ENCODE measurements around the gene ACOT12. TPM values are rescaled to one million over a fixed set of nuclear protein-coding genes. Genes with fewer than 3 reads are reported as not detected.

The ACOT12 gene
- total and polyA plus RNA-seq, 2 donors (not counting 3 experiments of a cell fraction or from before 2014, with no cell fraction given): not detected

DNA sequence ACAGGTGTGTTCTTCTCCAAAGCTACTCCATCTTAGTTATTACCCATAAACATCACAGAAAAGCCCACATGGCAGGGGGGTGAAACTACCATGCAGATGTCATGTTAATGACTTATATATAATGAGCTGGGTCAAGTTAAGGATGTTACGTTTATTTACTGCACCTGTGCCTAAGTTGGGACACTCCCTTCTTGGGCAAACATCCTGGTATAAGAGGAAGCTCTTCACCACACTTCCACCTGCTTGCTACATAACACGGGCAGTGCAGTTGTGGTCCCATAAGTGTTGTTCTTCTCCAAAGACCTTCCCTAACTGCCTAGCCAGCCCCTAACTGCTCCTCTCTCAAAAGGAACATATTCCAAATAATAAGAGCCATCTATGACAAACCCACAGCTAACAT lies 101.8 kb downstream of the ACOT12 start:
- POLR2A ChIA-PET: no interaction called here
- Histone ChIP-seq H4K20me1 (replicated peaks; ENCODE audit: control insufficient read depth, extremely low read depth, insufficient read depth, low read length) (no peaks in the 10 kb centered on the region), H3K36me3 (ENCODE audit: control insufficient read depth in 2 of 2, extremely low read depth in 1 of 2, insufficient read depth in 2 of 2, low read length in 2 of 2) (no peaks in the 10 kb centered on the region), H3K4me3 (replicated peaks in 1 of 3; ENCODE audit: insufficient read depth in 1 of 3, low read depth in 1 of 3, low read length in 3 of 3) (no peak overlapping the region), H2AFZ (ENCODE audit: low read depth, low read length) (no peak overlapping the region), H3K4me2 (ENCODE audit: insufficient read depth, low read length) (no peak overlapping the region), H3K79me2 (ENCODE audit: control insufficient read depth, insufficient read depth, low read length) (peaks cover 12% of the 10 kb centered on the region), H3K27me3 (ENCODE audit: control insufficient read depth in 2 of 2, insufficient read depth in 2 of 2, low read length in 2 of 2) (no peaks in the 10 kb centered on the region), H3K9ac (replicated peaks; ENCODE audit: extremely low read depth, insufficient read depth, low read length) (no peak overlapping the region), H3K27ac (ENCODE audit: insufficient read depth, low read depth, low read length) (no peak overlapping the region), H3K9me1 (replicated peaks; ENCODE audit: control insufficient read depth, extremely low read depth, insufficient read depth, low read length) (no peaks in the 10 kb centered on the region), H3K9me3 (replicated peaks; ENCODE audit: control insufficient read depth, insufficient read depth, low read length) (no peaks in the 10 kb centered on the region), H3K4me1 (ENCODE audit: control insufficient read depth, extremely low read depth, insufficient read depth, low read length) (no peaks in the 10 kb centered on the region)
- no peak for DNase-seq (ENCODE audit: low read depth, low spot score)
- TF ChIP-seq MYC (IDR thresholded peaks at IDR 0.05; ENCODE audit: low read depth, low read length) (no peak), POLR2AphosphoS5 (IDR thresholded peaks at IDR 0.05; ENCODE audit: insufficient read depth, low read depth, low read length) (no peak), JUN (IDR thresholded peaks at IDR 0.05; ENCODE audit: borderline replicate concordance, insufficient read depth, insufficient read length, low read depth) (no peak), FOS (IDR thresholded peaks at IDR 0.05; ENCODE audit: borderline replicate concordance, insufficient read depth, low read length) (no peak)
- TF ChIP-seq, protein P1, sequence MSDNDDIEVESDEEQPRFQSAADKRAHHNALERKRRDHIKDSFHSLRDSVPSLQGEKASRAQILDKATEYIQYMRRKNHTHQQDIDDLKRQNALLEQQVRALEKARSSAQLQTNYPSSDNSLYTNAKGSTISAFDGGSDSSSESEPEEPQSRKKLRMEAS (IDR thresholded peaks at IDR 0.05; ENCODE audit: insufficient read depth, insufficient read length): no peak
- intact Hi-C loops (cut with micrococcal nuclease) (no loop called here), dilution Hi-C loops (cut with MboI; ENCODE audit: extremely low pct_ligation_motif_present, low sequenced_read_pairs) (no loop called here)
- no peak for FAIRE-seq
- BruUV-seq (replicated peaks): no TSS peak
- CTCF ChIA-PET: no interaction called here

GRCh38 chr5:81290146-81290545 lies 103.8 kb downstream of the ACOT12 start:
- peaks cover 12% of the 10 kb centered on the region for H3K79me2 ChIP-seq (ENCODE audit: control insufficient read depth, insufficient read depth, low read length)
- no peak overlapping the region for H3K4me2 ChIP-seq (ENCODE audit: insufficient read depth, low read length)
- H3K27ac ChIP-seq (ENCODE audit: insufficient read depth, low read depth, low read length): no peak overlapping the region
- H3K4me1 ChIP-seq (ENCODE audit: control insufficient read depth, extremely low read depth, insufficient read depth, low read length): no peaks in the 10 kb centered on the region
- intact Hi-C loops (cut with micrococcal nuclease): no loop called here
- no peaks in the 10 kb centered on the region for H4K20me1 ChIP-seq (replicated peaks; ENCODE audit: control insufficient read depth, extremely low read depth, insufficient read depth, low read length)
- H3K9me3 ChIP-seq (replicated peaks; ENCODE audit: control insufficient read depth, insufficient read depth, low read length): no peaks in the 10 kb centered on the region
- POLR2A ChIA-PET: no interaction called here
- no peaks in the 10 kb centered on the region for H3K27me3 ChIP-seq (ENCODE audit: control insufficient read depth in 2 of 2, insufficient read depth in 2 of 2, low read length in 2 of 2)
- no peaks in the 10 kb centered on the region for H3K36me3 ChIP-seq (ENCODE audit: control insufficient read depth in 2 of 2, extremely low read depth in 1 of 2, insufficient read depth in 2 of 2, low read length in 2 of 2)
- CTCF ChIA-PET: no interaction called here
- H3K4me3 ChIP-seq (replicated peaks in 1 of 3; ENCODE audit: insufficient read depth in 1 of 3, low read depth in 1 of 3, low read length in 3 of 3): no peak overlapping the region
- dilution Hi-C loops (cut with MboI; ENCODE audit: extremely low pct_ligation_motif_present, low sequenced_read_pairs): no loop called here
- FAIRE-seq: no peak
- DNase-seq (ENCODE audit: low read depth, low spot score): no peak
- no peaks in the 10 kb centered on the region for H3K9me1 ChIP-seq (replicated peaks; ENCODE audit: control insufficient read depth, extremely low read depth, insufficient read depth, low read length)
- no TSS peak for BruUV-seq (replicated peaks)
- TF ChIP-seq POLR2AphosphoS5 (IDR thresholded peaks at IDR 0.05; ENCODE audit: insufficient read depth, low read depth, low read length) (no peak), EZH2 (IDR thresholded peaks at IDR 0.05; ENCODE audit: borderline replicate concordance, low read depth, low read length, severe bottlenecking) (no peak), GATA2 (IDR thresholded peaks at IDR 0.05; ENCODE audit: insufficient read depth, insufficient read length, low read depth, low read length) (no peak), POLR2A (IDR thresholded peaks at IDR 0.05; ENCODE audit: low read depth, low read length) (no peak), JUN (IDR thresholded peaks at IDR 0.05; ENCODE audit: borderline replicate concordance, insufficient read depth, insufficient read length, low read depth) (no peak)
- TF ChIP-seq, protein P2, sequence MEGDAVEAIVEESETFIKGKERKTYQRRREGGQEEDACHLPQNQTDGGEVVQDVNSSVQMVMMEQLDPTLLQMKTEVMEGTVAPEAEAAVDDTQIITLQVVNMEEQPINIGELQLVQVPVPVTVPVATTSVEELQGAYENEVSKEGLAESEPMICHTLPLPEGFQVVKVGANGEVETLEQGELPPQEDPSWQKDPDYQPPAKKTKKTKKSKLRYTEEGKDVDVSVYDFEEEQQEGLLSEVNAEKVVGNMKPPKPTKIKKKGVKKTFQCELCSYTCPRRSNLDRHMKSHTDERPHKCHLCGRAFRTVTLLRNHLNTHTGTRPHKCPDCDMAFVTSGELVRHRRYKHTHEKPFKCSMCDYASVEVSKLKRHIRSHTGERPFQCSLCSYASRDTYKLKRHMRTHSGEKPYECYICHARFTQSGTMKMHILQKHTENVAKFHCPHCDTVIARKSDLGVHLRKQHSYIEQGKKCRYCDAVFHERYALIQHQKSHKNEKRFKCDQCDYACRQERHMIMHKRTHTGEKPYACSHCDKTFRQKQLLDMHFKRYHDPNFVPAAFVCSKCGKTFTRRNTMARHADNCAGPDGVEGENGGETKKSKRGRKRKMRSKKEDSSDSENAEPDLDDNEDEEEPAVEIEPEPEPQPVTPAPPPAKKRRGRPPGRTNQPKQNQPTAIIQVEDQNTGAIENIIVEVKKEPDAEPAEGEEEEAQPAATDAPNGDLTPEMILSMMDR (IDR thresholded peaks at IDR 0.05; ENCODE audit: extremely low read depth in 1 of 2, insufficient read depth in 1 of 2, low read depth in 1 of 2, low read length in 2 of 2): no peak
- TF ChIP-seq, protein P1 (IDR thresholded peaks at IDR 0.05; ENCODE audit: insufficient read depth, insufficient read length): no peak
- H3K9ac ChIP-seq (replicated peaks; ENCODE audit: extremely low read depth, insufficient read depth, low read length): no peak overlapping the region
- no peak overlapping the region for H2AFZ ChIP-seq (ENCODE audit: low read depth, low read length)
